Liver (tissue), 9 donors: ENCODE data around the gene ACTR2. TPM values are rescaled to one million over a fixed set of nuclear protein-coding genes. Genes with fewer than 3 reads are reported as not detected.
"Not testable (repeated sequence)": the region's sequence is repeated elsewhere in the genome, so short reads cannot be mapped to it uniquely, and the experiment has no call there.

Experiments
- DNase-seq: peaks from one replicate; pipeline ENCODE4 v3.0.0-alpha.2; 2017; ENCODE audit warnings: low spot score
- H3K27ac ChIP-seq, 2 donors: one replicate each; pipeline ENCODE4 v1.7.0; 2013; ENCODE audit warnings: inconsistent platforms in 2 of 2, low read length in 2 of 2, control low read depth in 1 of 2, low read depth in 1 of 2, mild to moderate bottlenecking in 1 of 2
- H3K27me3 ChIP-seq, 4 donors: one replicate each; pipeline versions ENCODE4 v1.6.1 to v1.7.0; 2013; ENCODE audit warnings: low read length in 3 of 4, inconsistent platforms in 1 of 4, mild to moderate bottlenecking in 1 of 4, moderate library complexity in 1 of 4; ENCODE audit not compliant: control insufficient read depth in 4 of 4, insufficient read depth in 4 of 4
- H3K36me3 ChIP-seq, 4 donors: one replicate each; pipeline versions ENCODE4 v1.6.1 to v1.7.0; 2013; ENCODE audit warnings: low read length in 3 of 4, mild to moderate bottlenecking in 3 of 4, low read depth in 1 of 4, moderate library complexity in 1 of 4; ENCODE audit not compliant: control insufficient read depth in 4 of 4, insufficient read depth in 3 of 4
- H3K4me1 ChIP-seq, 4 donors: one replicate each; pipeline versions ENCODE4 v1.6.1 to v1.7.0; 2013; ENCODE audit warnings: low read length in 3 of 4, mild to moderate bottlenecking in 3 of 4, moderate library complexity in 1 of 4; ENCODE audit not compliant: control insufficient read depth in 4 of 4, insufficient read depth in 4 of 4
- H3K4me3 ChIP-seq, 3 donors: one replicate each; pipeline versions ENCODE4 v1.6.1 to v1.7.0; 2013; ENCODE audit warnings: low read length in 3 of 3, control low read depth in 1 of 3, low read depth in 1 of 3, mild to moderate bottlenecking in 1 of 3
- H3K9ac ChIP-seq, 2 donors: one replicate each; pipeline ENCODE4 v1.7.0; 2013; ENCODE audit warnings: low read length in 2 of 2, mild to moderate bottlenecking in 2 of 2, moderate library complexity in 2 of 2, control low read depth in 1 of 2, low read depth in 1 of 2
- H3K9me3 ChIP-seq, 4 donors: one replicate each; pipeline versions ENCODE4 v1.6.1 to v1.7.0; 2013; ENCODE audit warnings: low read length in 3 of 4; ENCODE audit not compliant: control insufficient read depth in 4 of 4
- CTCF ChIP-seq: fragments of 150-350 bp; IDR thresholded peaks from 2 replicates; pipeline ENCODE4 v1.5.1; 2017; ENCODE audit warnings: improper control_type of control experiment, low read depth, low read length; ENCODE audit not compliant: missing input control
- EGR1 ChIP-seq, 2 donors: IDR thresholded peaks; 2 replicates each; pipeline ENCODE4 v1.6.1; 2016 to 2018; ENCODE audit warnings: antibody characterized with exemption in 2 of 2, low read depth in 2 of 2
- FOXA2 ChIP-seq: IDR thresholded peaks from 2 replicates; pipeline ENCODE4 v1.6.1; 2016; ENCODE audit warnings: antibody characterized with exemption
- GABPA ChIP-seq, 2 donors: IDR thresholded peaks in 1 of 2; conservative IDR thresholded peaks in 1 of 2; 2 replicates each; pipeline ENCODE4 v1.6.1; 2016; ENCODE audit warnings: antibody characterized with exemption in 2 of 2, mild to moderate bottlenecking in 1 of 2, moderate library complexity in 1 of 2
- HNF4A ChIP-seq, 2 donors: conservative IDR thresholded peaks; 2 replicates each; pipeline ENCODE4 v1.6.1; 2016; ENCODE audit warnings: antibody characterized with exemption in 2 of 2, mild to moderate bottlenecking in 2 of 2
- HNF4G ChIP-seq: IDR thresholded peaks from 2 replicates; pipeline ENCODE4 v1.6.1; 2016; ENCODE audit warnings: antibody characterized with exemption
- JUND ChIP-seq, 2 donors: IDR thresholded peaks; 2 replicates each; pipeline ENCODE4 v1.6.1; 2016; ENCODE audit warnings: antibody characterized with exemption in 2 of 2
- MAX ChIP-seq: IDR thresholded peaks from 2 replicates; pipeline ENCODE4 v1.6.1; 2016; ENCODE audit warnings: antibody characterized with exemption
- NR2F2 ChIP-seq: IDR thresholded peaks from 2 replicates; pipeline ENCODE4 v1.6.1; 2016; ENCODE audit warnings: antibody characterized with exemption
- RAD21 ChIP-seq, 2 donors: IDR thresholded peaks; 2 replicates each; pipeline ENCODE4 v1.6.1; 2016; ENCODE audit warnings: antibody characterized with exemption in 2 of 2, mild to moderate bottlenecking in 2 of 2
- REST ChIP-seq: IDR thresholded peaks from 2 replicates; pipeline ENCODE4 v1.6.1; 2016; ENCODE audit warnings: antibody characterized with exemption, mild to moderate bottlenecking
- SP1 ChIP-seq: IDR thresholded peaks from 2 replicates; pipeline ENCODE4 v1.6.1; 2018; ENCODE audit warnings: antibody characterized with exemption, mild to moderate bottlenecking
- TAF1 ChIP-seq: conservative IDR thresholded peaks from 2 replicates; pipeline ENCODE4 v1.6.1; 2016; ENCODE audit warnings: antibody characterized with exemption, mild to moderate bottlenecking
- YY1 ChIP-seq: IDR thresholded peaks from 2 replicates; pipeline ENCODE4 v1.6.1; 2016; ENCODE audit warnings: antibody characterized with exemption, mild to moderate bottlenecking
- WGBS: extraction: QIAGEN DNeasy Blood & Tissue Kit; methylation state at CpG from one replicate; pipeline ENCODE4 v1.1.7; 2013; 5-methylcytosine and 5-hydroxymethylcytosine counted together
- polyA plus RNA-seq, 2 donors: library from polyadenylated mRNA; stranded (reverse) in 1 of 2; unstranded in 1 of 2; fragments of 200-250 nt in 1 of 2; fragments of >200 nt in 1 of 2; fragmentation: Nextera tagmentation in 1 of 2; extraction: Ambion mirVana in 1 of 2; gene quantifications; one replicate each; pipeline versions ENCODE4 v1.2.1 to v1.2.3, GENCODE V29; 2013 to 2015
- total RNA-seq, 2 donors: library from RNA; depleted of rRNA; stranded (reverse); fragments of >200 nt; gene quantifications; one replicate each; pipeline ENCODE4 v1.2.3, GENCODE V29; 2014
- TF ChIP-seq, protein P1 (sequence below): IDR thresholded peaks from 2 replicates; pipeline ENCODE4 v1.6.1; 2016; ENCODE audit warnings: antibody characterized with exemption
- TF ChIP-seq, protein P2 (sequence below): IDR thresholded peaks from 2 replicates; pipeline ENCODE4 v1.6.1; 2016; ENCODE audit warnings: antibody characterized with exemption
- donor health status: healthy.
- donor health status: healthy.
- donor health status: healthy.
- donor health status: healthy.
- donor health status: healthy.

Gene ACTR2
- total and polyA plus RNA-seq, 4 donors: 21.6 to 72.0 (median 45.9) TPM

DNA sequence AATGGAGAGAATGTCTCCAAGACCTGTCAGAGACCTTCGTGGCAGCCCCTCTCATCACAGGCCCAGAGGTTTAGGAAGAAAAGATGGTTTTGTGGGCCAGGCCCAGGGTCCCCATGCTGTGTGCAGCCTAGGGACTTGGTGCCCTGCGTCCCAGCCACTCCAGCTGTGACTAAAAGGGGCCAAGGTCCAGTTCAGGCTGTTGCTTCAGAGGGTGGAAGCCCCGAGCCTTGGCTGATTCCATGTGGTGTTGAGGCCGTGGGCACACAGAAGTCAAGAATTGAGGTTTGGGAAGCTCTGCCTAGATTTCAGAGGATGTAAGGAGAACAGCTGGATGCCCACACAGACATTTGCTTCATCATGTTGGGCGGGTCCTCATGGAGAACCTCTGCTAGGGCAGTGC is 45.1 kb upstream of the ACTR2 start:
- 81% methylated on average over 5 of the region's 5 CpGs for WGBS
- no peaks in the 10 kb centered on the region for H3K9me3 ChIP-seq
- peaks cover 0 to 3% (median 0%) of the 10 kb centered on the region in 4 donors for H3K4me1 ChIP-seq
- DNase-seq: no peak
- no peak overlapping the region for H3K27ac ChIP-seq
- H3K27me3 ChIP-seq: no peaks in the 10 kb centered on the region
- H3K4me3 ChIP-seq: no peak overlapping the region
- no peak for TF ChIP-seq TAF1
- TF ChIP-seq FOXA2: no peak
- TF ChIP-seq EGR1 (IDR thresholded peaks at IDR 0.05; ENCODE audit: low read depth in 2 of 2): no peak
- TF ChIP-seq MAX: no peak
- TF ChIP-seq, protein P1, sequence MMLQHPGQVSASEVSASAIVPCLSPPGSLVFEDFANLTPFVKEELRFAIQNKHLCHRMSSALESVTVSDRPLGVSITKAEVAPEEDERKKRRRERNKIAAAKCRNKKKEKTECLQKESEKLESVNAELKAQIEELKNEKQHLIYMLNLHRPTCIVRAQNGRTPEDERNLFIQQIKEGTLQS: no peak
- no peak for TF ChIP-seq HNF4G
- no peak for TF ChIP-seq YY1
- TF ChIP-seq HNF4A (conservative IDR thresholded peaks at IDR 0.05): no peak
- TF ChIP-seq RAD21 (IDR thresholded peaks at IDR 0.05): no peak
- no peak for TF ChIP-seq GABPA (IDR thresholded peaks at IDR 0.05 in 1 of 2, conservative IDR thresholded peaks at IDR 0.05 in 1 of 2)
- no peak for TF ChIP-seq REST
- TF ChIP-seq NR2F2: no peak
- no peak for TF ChIP-seq JUND (IDR thresholded peaks at IDR 0.05)
- no peak for TF ChIP-seq SP1
- TF ChIP-seq, protein P2, sequence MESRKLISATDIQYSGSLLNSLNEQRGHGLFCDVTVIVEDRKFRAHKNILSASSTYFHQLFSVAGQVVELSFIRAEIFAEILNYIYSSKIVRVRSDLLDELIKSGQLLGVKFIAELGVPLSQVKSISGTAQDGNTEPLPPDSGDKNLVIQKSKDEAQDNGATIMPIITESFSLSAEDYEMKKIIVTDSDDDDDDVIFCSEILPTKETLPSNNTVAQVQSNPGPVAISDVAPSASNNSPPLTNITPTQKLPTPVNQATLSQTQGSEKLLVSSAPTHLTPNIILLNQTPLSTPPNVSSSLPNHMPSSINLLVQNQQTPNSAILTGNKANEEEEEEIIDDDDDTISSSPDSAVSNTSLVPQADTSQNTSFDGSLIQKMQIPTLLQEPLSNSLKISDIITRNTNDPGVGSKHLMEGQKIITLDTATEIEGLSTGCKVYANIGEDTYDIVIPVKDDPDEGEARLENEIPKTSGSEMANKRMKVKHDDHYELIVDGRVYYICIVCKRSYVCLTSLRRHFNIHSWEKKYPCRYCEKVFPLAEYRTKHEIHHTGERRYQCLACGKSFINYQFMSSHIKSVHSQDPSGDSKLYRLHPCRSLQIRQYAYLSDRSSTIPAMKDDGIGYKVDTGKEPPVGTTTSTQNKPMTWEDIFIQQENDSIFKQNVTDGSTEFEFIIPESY: no peak
- no peak for TF ChIP-seq CTCF
- no peaks in the 10 kb centered on the region for H3K36me3 ChIP-seq
- no peak overlapping the region for H3K9ac ChIP-seq

GRCh38 chr2:65183406-65183805 is 44.2 kb upstream of the ACTR2 start:
- WGBS: 89% methylated on average over 4 of the region's 4 CpGs

More at GRCh38 chr2:65183406-65183805, 44.2 kb upstream of the ACTR2 start:
- not testable (repeated sequence) for H3K27me3 ChIP-seq, H3K36me3 ChIP-seq, DNase-seq, H3K9me3 ChIP-seq, H3K9ac ChIP-seq, H3K27ac ChIP-seq, H3K4me1 ChIP-seq, H3K4me3 ChIP-seq
